GM12873 (cell line): Measurements from ENCODE around the gene ZNF385C.
A peak's percentile ranks its signal among the peaks of the same experiment; 100 is the strongest.

Source experiments
- CTCF ChIP-seq: IDR thresholded peaks from 2 replicates; pipeline ENCODE4 v1.5.1; 2012; ENCODE audit warnings: low read depth, mild to moderate bottlenecking, moderate library complexity, low read length, control low read depth; ENCODE audit not compliant: insufficient read depth; ENCODE audit errors: missing control alignments

The ZNF385C gene

GRCh38 chr17:42016941-42017865, 81.1 kb downstream of the ZNF385C start, which contains the start of gene DNAJC7:
Gene DNAJC7 (minus strand): TSS chr17:42017439. CDS start chr17:42017416, 23 bp downstream.
- peak; percentile 2 for TF ChIP-seq CTCF

- no peak for TF ChIP-seq CTCF
These were observed 81.9 kb downstream of the ZNF385C start for GRCh38 chr17:42016411-42016831.

DNA sequence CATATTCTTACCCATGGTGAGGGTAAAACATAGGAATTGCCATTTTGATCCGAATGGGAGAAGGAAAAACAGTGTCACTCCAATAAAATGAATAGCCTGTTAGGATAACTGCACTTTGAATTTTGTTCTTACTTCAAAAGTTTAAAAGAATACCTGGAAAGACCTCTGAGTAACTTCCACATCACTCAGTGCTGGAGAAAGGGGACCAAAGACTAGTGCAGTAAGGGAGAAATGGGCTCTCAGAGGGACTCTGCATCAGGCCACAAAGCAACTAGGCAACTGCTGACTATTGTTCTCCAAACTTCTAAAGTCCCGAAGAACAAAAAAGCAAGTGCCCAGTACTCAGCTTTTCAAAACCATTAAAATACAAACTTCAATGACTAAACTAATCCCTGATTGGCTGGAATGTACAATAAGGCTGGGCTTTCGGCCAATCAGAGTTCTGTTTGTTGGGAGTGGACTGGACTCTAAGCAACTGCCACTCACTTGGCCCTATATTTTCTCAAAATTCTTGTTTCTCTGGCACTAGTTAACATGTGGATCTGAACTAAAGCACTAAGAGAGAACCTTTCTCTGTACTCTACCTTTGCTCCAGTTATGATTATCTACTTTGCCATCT, 87.3 kb downstream of the ZNF385C start:
- no peak for TF ChIP-seq CTCF

- peak; percentile 30 for TF ChIP-seq CTCF
These were observed 89.1 kb downstream of the ZNF385C start for GRCh38 chr17:42009170-42009569.

GRCh38 chr17:42005166-42005565, 93.1 kb downstream of the ZNF385C start:
- TF ChIP-seq CTCF: no peak

- no peak for TF ChIP-seq CTCF
These were observed 95.4 kb downstream of the ZNF385C start for GRCh38 chr17:42002792-42003301.

GRCh38 chr17:42002175-42002791, 96.0 kb downstream of the ZNF385C start:
- TF ChIP-seq CTCF: no peak
